ENCODE data around the gene VMP1.

GRCh38 chr17:59796138-59796537, 88.7 kb downstream of the VMP1 start:
- TF ChIP-seq EZH2 (IDR thresholded peaks at IDR 0.05; ENCODE audit: borderline replicate concordance, insufficient read depth, low read depth, low read length, poor library complexity, severe bottlenecking) (no peak), CTCF (IDR thresholded peaks at IDR 0.05) (no peak)

Measured in B cell (primary cell).